Measurements from ENCODE around the gene BAIAP2L2. TPM values are rescaled to one million over a fixed set of nuclear protein-coding genes. Genes with fewer than 3 reads are reported as not detected.

The BAIAP2L2 gene
- total RNA-seq = 0.13 and 4.4 TPM in 2 replicates

GRCh38 chr22:38110008-38110862 is at the start of gene BAIAP2L2:
TSS of gene BAIAP2L2 (minus strand) at chr22:38110684. CDS start at chr22:38110525, 159 bp downstream.

GRCh38 chr22:38083931-38084631 is 26.4 kb downstream of the BAIAP2L2 start, which contains the start of gene SLC16A8:
TSS of gene SLC16A8 (minus strand) at chr22:38084184. CDS start at chr22:38082873, 1,311 bp downstream.

GRCh38 chr22:38056969-38057891 is 53.3 kb downstream of the BAIAP2L2 start, which contains the start of gene PICK1:
TSS of gene PICK1 (plus strand) at chr22:38057404. CDS start at chr22:38057810, 406 bp downstream.

Other genes starting within 250 kb of the BAIAP2L2 start
- 10.7 and 21.2 TPM in 2 replicates for gene MICALL1, start 204.4 kb downstream of the BAIAP2L2 start, total RNA-seq
- gene C22orf23, start 157.1 kb downstream of the BAIAP2L2 start, total RNA-seq = 0.13 and 3.0 TPM in 2 replicates
- gene POLR2F, start 157.0 kb downstream of the BAIAP2L2 start, total RNA-seq = 72.3 and 86.5 TPM in 2 replicates
- gene SOX10, start 126.1 kb downstream of the BAIAP2L2 start, total RNA-seq = not detected in 2 replicates
- 5.2 and 16.8 TPM in 2 replicates for gene PICK1, start 53.3 kb downstream of the BAIAP2L2 start, total RNA-seq
- 0.80 TPM in 1 of 2 replicates, not detected in the other for gene SLC16A8, start 26.5 kb downstream of the BAIAP2L2 start, total RNA-seq
- 3.5 and 25.9 TPM in 2 replicates for gene PLA2G6, start 71.1 kb upstream of the BAIAP2L2 start, total RNA-seq
- gene MAFF, start 91.3 kb upstream of the BAIAP2L2 start, total RNA-seq = 34.0 and 48.6 TPM in 2 replicates
- 63.1 and 71.6 TPM in 2 replicates for gene TMEM184B, start 162.3 kb upstream of the BAIAP2L2 start, total RNA-seq
- gene CSNK1E, start 206.7 kb upstream of the BAIAP2L2 start, total RNA-seq = 105 and 164 TPM in 2 replicates